CD4-positive, alpha-beta T cell treated with Interleukin-1 beta for 1 hour (primary cell): Measurements from ENCODE around the gene ELFN1.

ENCODE experiments used
- DNase-seq, 2 donors: peaks; one replicate each; pipeline ENCODE4 v3.0.0-alpha.2; 2020 to 2022

Gene ELFN1

GRCh38 chr7:1745576-1746490, 75.8 kb downstream of the ELFN1 start:
- DNase-seq = no peak

- no peak for DNase-seq
These were observed 76.5 kb downstream of the ELFN1 start for GRCh38 chr7:1746491-1746975.

- DNase-seq = no peak
These were observed 77.1 kb downstream of the ELFN1 start for GRCh38 chr7:1747004-1747801.

- no peak for DNase-seq
These were observed 78.2 kb downstream of the ELFN1 start for GRCh38 chr7:1748076-1748838.

- no peak for DNase-seq
These were observed 78.7 kb downstream of the ELFN1 start for GRCh38 chr7:1748839-1749173.

- DNase-seq = no peak
These were observed 79.3 kb downstream of the ELFN1 start for GRCh38 chr7:1749351-1749863.

GRCh38 chr7:1749864-1750466, 79.9 kb downstream of the ELFN1 start:
- no peak for DNase-seq

- no peak for DNase-seq
These were observed 80.5 kb downstream of the ELFN1 start for GRCh38 chr7:1750541-1751021.

GRCh38 chr7:1752111-1752510, 82.0 kb downstream of the ELFN1 start:
- no peak for DNase-seq

GRCh38 chr7:1752771-1753563, 82.9 kb downstream of the ELFN1 start:
- peak in 1 of 2 donors; percentile 23 for DNase-seq

- DNase-seq = no peak
These were observed 83.4 kb downstream of the ELFN1 start for GRCh38 chr7:1753564-1753867.

- DNase-seq = no peak
These were observed 84.3 kb downstream of the ELFN1 start for GRCh38 chr7:1754345-1754908.

GRCh38 chr7:1755783-1756625, 85.9 kb downstream of the ELFN1 start:
- no peak for DNase-seq

GRCh38 chr7:1757601-1758000, 87.5 kb downstream of the ELFN1 start:
- DNase-seq = no peak

GRCh38 chr7:1758028-1758858, 88.2 kb downstream of the ELFN1 start:
- DNase-seq = peak in 1 of 2 donors; percentile 11

GRCh38 chr7:1758859-1759521, 88.9 kb downstream of the ELFN1 start:
- no peak for DNase-seq

GRCh38 chr7:1761097-1761496, 91.0 kb downstream of the ELFN1 start:
- no peak for DNase-seq

- DNase-seq = no peak
These were observed 91.7 kb downstream of the ELFN1 start for GRCh38 chr7:1761774-1762173.
